ENCODE measurements around the gene PLEKHH1.

- TF ChIP-seq POLR2A (IDR thresholded peaks at IDR 0.05), result no peak
- TF ChIP-seq CTCF (IDR thresholded peaks at IDR 0.05), result no peak
These were observed 36.7 kb downstream of the PLEKHH1 start for GRCh38 chr14:67569651-67570290.
